Ammon's horn (tissue), 1 donor: Measurements from ENCODE around the gene ADGRF1.

Source experiments
- DNase-seq: peaks from one replicate; pipeline ENCODE4 v3.0.0-alpha.2; 2016; ENCODE audit warnings: low spot score

Gene ADGRF1

DNA sequence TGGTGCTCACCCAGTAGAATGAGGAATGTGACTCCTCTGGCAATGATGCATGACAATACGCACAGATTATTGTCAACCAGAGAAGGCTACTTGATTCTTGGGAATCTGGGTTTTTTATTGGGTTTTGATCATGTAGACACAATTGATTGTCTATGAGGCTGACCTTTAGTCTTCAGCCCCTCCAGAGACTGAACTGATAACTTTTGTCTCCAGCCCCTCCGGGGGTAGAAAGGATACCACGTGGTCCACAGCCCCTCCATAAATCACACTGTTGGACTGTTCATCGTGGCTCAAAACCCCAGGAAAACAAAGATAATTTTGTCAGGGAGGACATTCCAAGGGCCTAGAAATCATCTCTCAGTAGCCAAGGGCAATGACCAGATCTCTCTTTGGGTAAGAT is 62.9 kb downstream of the ADGRF1 start:
- DNase-seq = no peak

DNA sequence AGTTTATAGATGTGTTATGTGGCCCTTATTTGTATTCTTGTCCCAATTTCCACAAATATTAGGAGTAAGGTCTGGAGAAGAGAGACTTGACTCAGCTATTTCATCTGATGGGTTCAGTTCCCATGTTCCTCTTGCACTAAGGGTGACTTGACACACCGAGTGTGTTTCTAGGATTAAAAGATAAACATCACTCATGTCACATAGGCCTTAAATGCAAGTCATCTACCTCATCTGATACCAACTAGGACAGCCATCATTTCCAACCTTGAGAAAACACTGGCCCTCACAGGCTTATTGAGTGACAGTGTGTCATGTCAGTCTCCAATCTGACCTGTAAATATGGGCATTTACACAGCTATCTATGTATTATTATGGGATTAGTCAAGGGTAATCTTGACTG is 67.3 kb downstream of the ADGRF1 start:
- DNase-seq = no peak

DNA sequence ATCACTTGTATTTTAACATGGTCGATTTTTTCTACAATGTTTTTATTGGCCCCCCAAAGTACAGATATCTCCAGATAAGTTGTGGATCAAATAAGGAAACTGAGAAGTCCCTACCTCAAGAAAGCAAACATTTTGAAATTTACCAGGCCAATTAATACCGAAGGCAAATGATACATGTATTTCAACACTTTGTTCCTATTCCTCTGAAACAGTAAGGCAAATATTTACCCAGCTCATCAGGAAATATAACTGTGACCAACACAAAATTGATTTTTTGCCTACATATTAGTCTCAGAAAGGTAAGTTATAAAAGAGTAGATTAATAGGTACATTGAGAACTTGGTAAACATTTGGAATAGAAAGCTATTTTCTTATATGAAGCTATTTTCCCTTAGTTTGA is 69.1 kb downstream of the ADGRF1 start:
- no peak for DNase-seq

DNA sequence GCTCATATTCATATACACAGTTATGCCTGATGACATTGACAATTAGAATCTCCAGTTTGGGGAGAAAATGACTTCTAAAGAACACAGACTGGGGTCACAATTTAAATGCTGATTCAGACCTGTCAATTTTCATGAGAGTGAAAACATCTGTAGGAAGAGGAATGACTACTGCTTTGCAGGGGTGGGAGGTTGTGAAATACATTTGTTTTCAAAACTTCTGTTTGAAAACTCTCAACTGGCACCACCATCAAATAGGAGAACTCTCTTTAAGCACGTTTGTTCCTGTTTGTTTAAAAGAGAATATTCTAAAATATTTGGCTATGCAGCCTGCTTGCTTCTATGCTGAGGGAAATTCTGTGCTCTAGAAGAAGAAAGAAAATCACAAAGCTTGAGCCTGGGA is 69.6 kb downstream of the ADGRF1 start:
- DNase-seq = no peak

DNA sequence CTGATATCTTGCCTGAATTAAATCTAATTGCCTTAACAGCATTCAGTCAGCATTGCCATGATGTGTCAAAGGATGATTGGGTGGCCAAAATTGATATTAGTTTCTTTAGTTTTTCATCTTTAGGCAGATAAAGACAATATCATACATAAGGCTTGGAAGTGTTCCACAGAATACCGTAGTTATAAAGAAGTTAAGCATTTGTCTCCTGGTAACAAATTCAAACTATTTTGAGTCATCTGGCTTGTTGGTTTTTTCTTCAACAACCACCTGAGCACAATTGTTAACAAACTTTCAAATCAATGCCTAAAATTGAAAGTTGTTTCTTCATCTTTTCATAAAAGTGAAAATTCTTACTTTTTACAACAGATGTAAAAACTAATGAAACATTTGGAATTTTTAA is 72.9 kb downstream of the ADGRF1 start:
- no peak for DNase-seq

DNA sequence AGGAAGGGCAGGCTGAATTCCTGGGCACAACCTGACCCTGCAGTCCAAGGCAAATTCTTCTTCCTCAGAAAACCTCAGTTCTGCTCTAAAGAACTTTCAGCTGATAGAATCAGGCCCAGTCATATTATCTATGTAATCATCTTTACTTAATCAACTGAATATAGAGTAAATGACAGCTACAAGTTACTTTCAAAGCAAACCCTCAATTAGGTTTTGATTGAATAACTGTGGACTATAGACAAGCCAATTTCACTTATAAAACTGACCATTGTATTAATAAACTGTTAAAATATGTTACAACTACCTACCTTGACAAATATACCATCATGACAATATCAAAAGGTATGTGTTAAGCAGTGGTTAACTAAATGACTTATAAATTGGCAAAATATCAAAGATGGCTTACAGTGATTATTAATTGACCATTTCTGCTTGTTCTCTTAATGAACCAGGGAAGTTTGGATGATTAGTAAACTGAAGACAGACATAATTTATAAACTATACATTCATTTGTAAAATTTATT is 74.2 kb downstream of the ADGRF1 start:
- no peak for DNase-seq

DNA sequence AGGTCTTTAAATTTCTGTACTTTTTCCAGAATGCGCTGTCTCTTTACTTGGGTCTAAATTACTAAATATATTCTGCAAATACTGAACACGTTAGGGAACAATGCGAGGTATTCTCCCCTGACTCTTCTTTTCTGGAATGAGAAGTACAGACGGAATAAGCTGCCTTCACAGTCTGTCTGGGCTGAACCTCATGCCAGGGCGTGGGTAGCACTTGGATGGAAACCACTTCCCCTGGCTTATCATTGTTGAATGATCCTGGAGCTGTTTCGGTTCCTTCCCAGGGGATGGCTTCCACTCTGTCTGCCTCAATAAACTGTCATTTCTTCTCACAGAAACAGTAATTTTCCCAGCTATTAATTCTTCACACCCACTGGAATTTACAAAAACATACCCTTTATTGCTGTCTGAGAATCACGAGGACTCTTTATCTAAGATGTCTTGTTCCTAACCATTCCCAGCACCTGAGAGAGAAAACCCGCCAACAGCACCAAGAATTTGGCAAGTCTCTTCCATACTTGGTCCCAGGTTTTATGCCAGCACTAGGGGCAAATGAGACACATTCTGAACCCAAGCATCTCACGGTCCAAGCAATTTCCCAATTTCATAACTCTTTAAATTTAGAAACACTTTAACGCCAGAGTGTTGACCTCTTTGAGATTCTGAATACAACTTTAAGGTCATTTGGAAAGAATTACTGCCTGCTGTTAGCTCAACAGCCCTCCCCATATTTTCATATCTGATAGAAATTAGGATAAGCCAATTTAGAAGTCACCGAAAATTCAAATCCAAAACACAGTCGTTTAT is 77.2 kb downstream of the ADGRF1 start:
- no peak for DNase-seq

DNA sequence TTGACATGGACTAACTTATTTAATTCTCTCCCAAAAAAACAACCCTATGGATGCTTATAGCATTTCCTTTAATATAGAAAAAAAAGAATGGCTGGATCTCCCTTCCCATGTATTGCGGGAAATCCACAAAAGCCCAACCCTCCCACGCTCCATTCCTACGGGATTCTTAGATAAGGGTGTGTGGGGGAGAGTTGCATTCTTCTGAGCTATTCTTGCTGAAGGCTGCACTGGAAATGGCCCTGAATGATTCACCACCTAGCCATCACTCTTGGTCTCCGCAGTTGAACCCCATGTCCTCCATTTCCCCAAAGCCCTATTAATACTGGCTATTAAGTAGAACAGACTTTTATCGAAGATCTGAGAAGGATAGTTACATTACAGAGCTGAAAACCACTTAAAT is 78.5 kb downstream of the ADGRF1 start:
- no peak for DNase-seq

DNA sequence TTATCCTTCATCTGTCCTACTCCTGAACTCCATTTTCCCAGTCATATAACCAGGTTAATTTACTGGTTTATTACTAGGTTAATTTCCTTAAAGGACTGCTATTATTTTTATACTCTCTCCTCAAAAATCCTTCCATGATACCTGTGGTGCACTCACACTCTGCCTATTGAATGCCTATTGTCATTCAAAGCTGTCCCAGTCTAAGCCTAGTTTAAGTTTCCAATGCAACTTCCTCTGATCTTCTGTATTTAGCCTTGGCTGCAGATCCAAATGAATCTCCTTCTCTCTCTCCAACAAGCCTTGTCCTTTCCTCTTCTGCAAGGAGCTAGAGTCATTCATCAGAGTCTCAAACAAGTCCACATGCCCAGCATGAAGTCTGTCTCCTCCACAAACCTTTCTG is 79.1 kb downstream of the ADGRF1 start:
- DNase-seq = no peak

DNA sequence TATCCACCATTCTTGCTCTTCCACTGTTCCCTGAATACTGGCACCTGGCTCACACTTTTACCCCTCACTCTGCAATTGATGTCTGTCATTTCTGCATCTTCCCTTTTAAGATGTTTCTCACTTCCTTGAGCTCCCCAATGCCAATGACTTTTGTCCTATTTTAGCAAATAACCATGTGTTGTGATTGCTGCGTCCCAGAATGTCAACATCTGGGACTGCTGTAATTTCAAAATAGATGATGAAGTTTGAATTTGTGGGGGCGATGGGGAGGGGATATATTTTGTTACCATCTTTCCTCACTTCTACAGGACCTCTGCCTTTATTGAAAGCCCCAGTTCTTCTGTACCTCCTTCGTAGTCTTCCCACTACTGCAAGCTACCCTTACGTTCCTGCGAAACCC is 80.4 kb downstream of the ADGRF1 start:
- no peak for DNase-seq

DNA sequence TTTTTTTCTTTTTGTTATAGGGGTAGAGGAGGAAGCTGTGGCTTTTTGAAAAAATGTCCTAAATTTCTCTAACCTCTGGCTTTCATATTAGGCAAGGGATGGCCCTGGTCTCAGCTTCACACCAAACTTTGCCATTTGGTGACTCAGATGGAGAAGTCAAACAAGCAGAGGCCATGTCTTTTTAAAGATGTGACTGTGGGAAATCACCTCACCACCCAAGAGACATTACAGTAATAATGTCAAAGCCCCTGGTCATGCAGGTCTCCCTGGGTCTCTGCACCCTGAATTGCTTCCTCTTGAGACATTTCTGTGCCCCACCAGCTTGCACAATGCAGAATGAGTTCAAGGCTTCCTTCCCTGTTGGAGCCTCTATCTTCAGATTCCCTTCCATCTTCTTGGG is 80.9 kb downstream of the ADGRF1 start:
- no peak for DNase-seq

DNA sequence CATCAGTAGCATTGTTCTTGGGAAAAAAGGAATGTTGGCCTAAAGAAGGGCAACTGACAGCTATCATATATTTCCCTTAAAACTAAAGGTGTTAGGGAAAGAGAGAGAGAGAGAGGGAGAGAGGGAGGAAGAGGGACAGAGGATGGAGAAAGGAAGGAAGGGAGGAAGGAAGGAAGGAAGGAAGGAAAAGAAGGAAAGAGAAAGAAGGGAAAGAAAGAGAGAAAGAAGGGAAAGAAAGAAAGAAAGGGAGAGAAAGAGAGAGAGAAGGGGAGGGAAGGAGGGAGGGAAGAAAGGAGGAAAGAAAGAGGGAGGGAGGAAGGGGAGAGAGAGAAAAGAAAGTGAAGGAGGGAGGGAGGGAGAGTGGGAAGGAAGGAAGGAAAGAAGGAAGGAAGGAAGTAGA is 82.7 kb downstream of the ADGRF1 start:
- DNase-seq = no peak

DNA sequence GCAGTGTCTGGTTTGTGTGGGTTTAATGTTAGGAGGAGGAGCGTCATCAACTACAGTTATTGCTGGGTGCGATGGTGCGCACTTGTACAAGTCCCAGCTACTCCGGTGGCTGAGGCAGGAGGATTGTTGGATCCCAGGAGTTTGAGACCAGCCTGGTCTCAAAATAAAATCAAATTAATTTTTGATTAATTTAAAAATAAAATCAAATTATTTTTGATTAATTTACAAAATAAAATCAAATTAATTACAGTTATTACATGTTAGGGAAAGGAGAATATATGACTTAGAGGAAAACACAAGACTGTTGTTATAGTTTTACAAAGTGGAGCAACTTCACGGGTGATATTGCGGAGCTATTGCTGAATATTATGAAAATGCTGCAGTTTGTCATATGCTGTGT is 85.7 kb downstream of the ADGRF1 start:
- DNase-seq = no peak

DNA sequence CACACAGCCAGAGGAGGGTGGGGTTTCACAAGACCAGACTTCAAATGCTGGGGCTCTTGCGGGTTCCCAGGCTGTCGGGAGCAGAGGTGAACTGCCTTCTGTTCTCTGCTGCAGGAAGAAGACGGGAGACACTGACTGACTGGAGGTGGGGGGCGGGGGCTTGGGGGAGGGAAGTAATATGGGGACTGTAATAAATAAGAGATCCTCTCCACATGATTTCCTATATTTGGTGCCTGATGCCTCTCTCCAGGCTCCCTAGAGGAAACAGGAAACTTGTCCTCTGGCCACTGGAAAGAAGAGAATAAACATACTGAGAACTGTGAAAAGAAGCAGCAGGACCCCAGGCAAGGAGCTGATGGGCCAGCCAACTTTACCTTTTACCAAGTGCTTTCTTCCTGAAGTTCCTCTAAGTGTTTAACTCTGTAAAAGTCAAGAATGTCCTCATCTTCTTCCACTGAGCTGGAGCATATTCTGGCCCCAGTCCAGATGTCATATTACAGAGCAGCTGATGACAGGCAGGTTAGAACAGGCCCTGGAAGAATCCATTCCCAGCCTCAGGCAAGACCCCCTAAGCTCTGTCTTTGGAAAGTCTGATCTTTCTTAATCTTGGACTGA is 87.2 kb downstream of the ADGRF1 start:
- DNase-seq = no peak

DNA sequence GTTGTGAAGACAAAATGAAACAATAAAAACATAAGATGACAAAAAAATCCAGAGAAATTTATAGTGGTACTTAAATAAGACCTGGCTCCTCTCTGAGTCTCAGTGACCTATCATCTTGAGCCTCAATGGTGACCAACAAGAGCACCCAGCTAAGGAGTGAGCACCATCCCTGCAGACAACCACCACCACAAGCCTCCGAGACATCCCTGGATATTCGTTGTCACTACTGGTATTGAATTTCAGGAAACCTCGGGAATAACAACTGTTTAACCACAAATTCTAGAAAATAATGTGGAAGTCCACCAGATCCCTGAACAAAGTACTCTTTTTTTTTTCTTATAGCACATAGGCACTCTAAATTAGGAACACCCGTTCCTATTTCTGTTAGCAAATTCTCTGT is 88.2 kb downstream of the ADGRF1 start:
- DNase-seq = no peak

DNA sequence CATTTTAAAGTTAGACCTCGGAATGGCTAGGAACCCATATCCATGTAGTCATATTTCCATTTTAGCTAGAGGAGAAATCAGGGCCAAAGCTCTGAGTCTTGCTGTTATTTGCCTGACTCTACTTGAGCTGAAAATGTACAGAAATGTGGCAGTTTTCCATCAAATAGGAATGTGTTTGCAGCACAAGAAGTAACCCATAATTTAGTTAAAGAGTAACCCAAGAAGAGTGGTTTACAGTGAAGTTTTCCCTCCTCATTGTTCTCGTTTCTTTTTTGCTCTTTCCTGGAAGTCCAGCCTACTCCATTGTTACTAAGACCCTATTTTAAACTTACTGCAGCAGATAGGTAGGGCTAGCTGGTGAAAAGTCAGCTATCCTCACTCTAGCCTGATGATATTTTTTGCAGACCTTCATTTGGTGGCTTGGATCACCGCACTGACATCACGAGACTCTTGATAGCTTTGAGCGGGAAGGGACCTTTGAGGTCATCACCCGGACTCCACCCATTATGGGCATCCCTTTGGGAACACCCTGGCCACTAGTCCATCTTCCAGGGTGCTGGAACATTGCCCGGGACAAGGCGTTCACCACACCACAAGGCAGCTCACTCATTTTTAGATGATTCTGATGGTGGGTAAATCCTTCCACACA is 92.4 kb downstream of the ADGRF1 start:
- DNase-seq = no peak

DNA sequence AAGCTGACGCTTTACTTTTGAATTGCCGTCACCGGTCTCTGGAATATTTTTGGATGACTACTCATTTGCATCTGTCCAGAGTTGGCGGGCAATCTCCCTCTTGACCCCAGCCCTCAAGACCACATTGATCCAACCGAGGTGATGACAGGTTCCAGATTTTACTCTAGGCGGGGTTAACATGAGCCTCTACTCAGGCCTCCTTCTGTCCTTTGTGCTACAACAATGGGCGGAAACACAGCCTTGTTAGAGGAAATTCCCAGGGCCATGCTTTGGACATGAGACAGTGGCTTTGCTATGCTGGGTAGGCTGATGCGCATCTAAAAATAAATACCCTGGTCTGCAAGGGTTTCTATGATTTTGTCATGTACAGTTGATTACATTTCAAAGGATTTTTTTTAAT is 93.4 kb downstream of the ADGRF1 start:
- no peak for DNase-seq
